Activated CD8-positive, alpha-beta T cell treated with anti-CD3 and anti-CD28 coated beads for 36 hours (primary cell): ENCODE measurements around the gene SHISAL2A. TPM values are rescaled to one million over a fixed set of nuclear protein-coding genes. Genes with fewer than 3 reads are reported as not detected.

Experiments used
- ATAC-seq: fragments of 200-7000 bp; cut with Tn5 transposase; one replicate; pipeline ENCODE4 v1.10.0; 2021; ENCODE audit warnings: mild to moderate bottlenecking, moderate library complexity
- CTCF ChIA-PET: fragments of 350-600 bp; sonication (Branson Sonifier 250); formaldehyde crosslinking; loops from one replicate; lab custom pipeline; 2021; ENCODE audit warnings: antibody characterized with exemption; lab: Charles Lee
- POLR2A ChIA-PET: fragments of 350-600 bp; sonication (Branson Sonifier 250); formaldehyde crosslinking; loops from one replicate; lab custom pipeline; 2021; ENCODE audit warnings: antibody characterized with exemption; lab: Charles Lee
- DNase-seq: peaks from one replicate; pipeline ENCODE4 v3.0.0-alpha.2; 2020
- H3K27ac Mint-ChIP-seq: one replicate; pipeline ENCODE4 v1.8.0; 2021; ENCODE audit warnings: mild to moderate bottlenecking, mixed read lengths
- H3K27me3 Mint-ChIP-seq: one replicate; pipeline ENCODE4 v1.8.0; 2021; ENCODE audit warnings: mixed read lengths
- H3K36me3 Mint-ChIP-seq: one replicate; pipeline ENCODE4 v1.8.0; 2021; ENCODE audit warnings: low read depth, mixed read lengths
- H3K4me1 Mint-ChIP-seq: one replicate; pipeline ENCODE4 v1.8.0; 2021; ENCODE audit warnings: low read depth, mixed read lengths
- H3K4me3 Mint-ChIP-seq: one replicate; pipeline ENCODE4 v1.8.0; 2021; ENCODE audit warnings: mild to moderate bottlenecking, moderate library complexity, mixed read lengths
- H3K9me3 Mint-ChIP-seq: one replicate; pipeline ENCODE4 v1.8.0; 2021; ENCODE audit warnings: mixed read lengths
- intact Hi-C: fragments of 100-400 bp; cut with micrococcal nuclease; formaldehyde crosslinking; loops from one replicate; pipeline ENCODE4 v1.10.0; 2022
- total RNA-seq, 2 experiments: library from RNA; stranded (reverse); gene quantifications; one replicate each; pipeline ENCODE4 v1.2.3, GENCODE V29; 2021
- TF ChIP-seq, protein P1 (sequence below): fragments of 200-600 bp; IDR thresholded peaks from one replicate; pipeline ENCODE4 v1.8.0; 2022; ENCODE audit warnings: antibody characterized with exemption, mild to moderate bottlenecking

SHISAL2A gene
- total RNA-seq, 2 experiments from 2014 or later, result 14.6 to 16.2 TPM

- POLR2A ChIA-PET, result no interaction called here
- intact Hi-C loops, result loop anchor here (5.0 kb wide), 1 partner anchor 487 kb away; no protein-coding TSS in a partner anchor
- ATAC-seq, result no peak
- DNase-seq, result no peak
- TF ChIP-seq, protein P1, sequence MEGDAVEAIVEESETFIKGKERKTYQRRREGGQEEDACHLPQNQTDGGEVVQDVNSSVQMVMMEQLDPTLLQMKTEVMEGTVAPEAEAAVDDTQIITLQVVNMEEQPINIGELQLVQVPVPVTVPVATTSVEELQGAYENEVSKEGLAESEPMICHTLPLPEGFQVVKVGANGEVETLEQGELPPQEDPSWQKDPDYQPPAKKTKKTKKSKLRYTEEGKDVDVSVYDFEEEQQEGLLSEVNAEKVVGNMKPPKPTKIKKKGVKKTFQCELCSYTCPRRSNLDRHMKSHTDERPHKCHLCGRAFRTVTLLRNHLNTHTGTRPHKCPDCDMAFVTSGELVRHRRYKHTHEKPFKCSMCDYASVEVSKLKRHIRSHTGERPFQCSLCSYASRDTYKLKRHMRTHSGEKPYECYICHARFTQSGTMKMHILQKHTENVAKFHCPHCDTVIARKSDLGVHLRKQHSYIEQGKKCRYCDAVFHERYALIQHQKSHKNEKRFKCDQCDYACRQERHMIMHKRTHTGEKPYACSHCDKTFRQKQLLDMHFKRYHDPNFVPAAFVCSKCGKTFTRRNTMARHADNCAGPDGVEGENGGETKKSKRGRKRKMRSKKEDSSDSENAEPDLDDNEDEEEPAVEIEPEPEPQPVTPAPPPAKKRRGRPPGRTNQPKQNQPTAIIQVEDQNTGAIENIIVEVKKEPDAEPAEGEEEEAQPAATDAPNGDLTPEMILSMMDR, result no peak
- Mint-ChIP-seq H3K27ac (no peak overlapping the region), H3K27me3 (no peaks in the 10 kb centered on the region), H3K36me3 (peaks cover 38% of the 10 kb centered on the region), H3K9me3 (peaks cover 1% of the 10 kb centered on the region), H3K4me1 (peaks cover 24% of the 10 kb centered on the region), H3K4me3 (peak overlapping the region; percentile 3)
- CTCF ChIA-PET, result interaction anchor here (2.7 kb wide), 1 partner anchor 8 kb away, joined by 11 read pairs; no protein-coding TSS in a partner anchor
Measured at GRCh38 chr1:52695627-52696026, 62.7 kb downstream of the SHISAL2A start.

GRCh38 chr1:52697795-52698674 is 65.1 kb downstream of the SHISAL2A start, which contains the start of gene COA7:
TSS of gene COA7 (minus strand) at chr1:52698347. CDS start at chr1:52698326, 21 bp downstream.
- peak; percentile 70 for DNase-seq
- TF ChIP-seq, protein P1, result no peak
- Mint-ChIP-seq H3K27me3 (no peaks in the 10 kb centered on the region), H3K9me3 (no peaks in the 10 kb centered on the region), H3K36me3 (peaks cover 21% of the 10 kb centered on the region), H3K4me3 (peak within 1 kb of the TSS; percentile 83), H3K27ac (peak within 1 kb of the TSS; percentile 88), H3K4me1 (peaks cover 29% of the 10 kb centered on the region)
- intact Hi-C loops, result loop anchor here (5.0 kb wide), 1 partner anchor 484 kb away; no protein-coding TSS in a partner anchor
- ATAC-seq, result peak; percentile 43
- POLR2A ChIA-PET, result interaction anchor here (0.6 to 0.9 kb wide), 4 partner anchors 8 to 1762 kb away, joined by 3 to 4 read pairs (median 3); no protein-coding TSS in a partner anchor
- CTCF ChIA-PET, result interaction anchor here (1.1 to 2.7 kb wide), 2 partner anchors 11 to 51 kb away, joined by 5 to 11 read pairs; no protein-coding TSS in a partner anchor

- TF ChIP-seq, protein P1, result no peak
- Mint-ChIP-seq H3K27ac (peak overlapping the region; percentile 89), H3K9me3 (no peaks in the 10 kb centered on the region), H3K4me3 (peak overlapping the region; percentile 76), H3K36me3 (no peaks in the 10 kb centered on the region), H3K27me3 (no peaks in the 10 kb centered on the region), H3K4me1 (peaks cover 17% of the 10 kb centered on the region)
- ATAC-seq (peak; percentile 95), DNase-seq (peak; percentile 90)
- intact Hi-C loops, result loop anchor here (10.0 kb wide), 1 partner anchor 142 kb away; the partner anchor contains the start of gene ZYG11A
- POLR2A ChIA-PET, result interaction anchor here (0.7 to 2.0 kb wide), 8 partner anchors 10 to 337 kb away, joined by 3 to 9 read pairs (median 4); partner anchors contain the start of genes CC2D1B and ZYG11B
- CTCF ChIA-PET, result interaction anchor here (0.6 to 2.0 kb wide), 8 partner anchors 16 to 417 kb away, joined by 3 to 9 read pairs (median 4); partner anchors contain the start of gene ECHDC2
Measured at GRCh38 chr1:52702886-52703787, 70.2 kb downstream of the SHISAL2A start.

- ChIA-PET CTCF (no interaction called here), POLR2A (interaction anchor here (0.6 kb wide), 1 partner anchor 8 kb away, joined by 3 read pairs; the partner anchor contains the start of gene COA7)
- H3K4me3 Mint-ChIP-seq, result no peak overlapping the region
- no peak overlapping the region for H3K27ac Mint-ChIP-seq
- no peaks in the 10 kb centered on the region for H3K9me3 Mint-ChIP-seq
- no peaks in the 10 kb centered on the region for H3K27me3 Mint-ChIP-seq
- TF ChIP-seq, protein P1, result no peak
- H3K36me3 Mint-ChIP-seq, result no peaks in the 10 kb centered on the region
- peaks cover 10% of the 10 kb centered on the region for H3K4me1 Mint-ChIP-seq
- intact Hi-C loops, result loop anchor here (10.0 kb wide), 1 partner anchor 139 kb away; the partner anchor contains the start of gene ZYG11A
- ATAC-seq, result no peak
- no peak for DNase-seq
Measured at GRCh38 chr1:52706136-52706670, 73.2 kb downstream of the SHISAL2A start.

Other genes starting within 250 kb of the SHISAL2A start
- gene ORC1, start 228.7 kb upstream of the SHISAL2A start, total RNA-seq, result 10 to 100 TPM; 51.0 to 51.8 TPM
- 10 to 100 TPM; 81.3 to 85.8 TPM for gene PRPF38A, start 228.6 kb upstream of the SHISAL2A start, total RNA-seq
- gene TUT4, start 80.1 kb upstream of the SHISAL2A start, total RNA-seq, result 10 to 100 TPM; 51.6 to 59.0 TPM
- 10 to 100 TPM; 21.5 TPM for gene GPX7, start 30.8 kb upstream of the SHISAL2A start, total RNA-seq
- gene COA7, start 65.2 kb downstream of the SHISAL2A start, total RNA-seq, result 10 to 100 TPM; 16.3 to 17.6 TPM
- gene ZYG11B, start 93.3 kb downstream of the SHISAL2A start, total RNA-seq, result 10 to 100 TPM; 10.8 to 10.9 TPM
- under 1 TPM; 0.13 to 0.16 TPM for gene ZYG11A, start 209.6 kb downstream of the SHISAL2A start, total RNA-seq